Trophoblast cell (in vitro differentiated cells and primary cell): ENCODE measurements around the gene KIF14.

ENCODE experiments used
- DNase-seq, 2 donors: peaks; one replicate each; pipeline ENCODE4 v3.0.0-alpha.2; 2016
- H2AFZ ChIP-seq: 2 replicates; pipeline ENCODE4 v1.6.1; 2013; ENCODE audit warnings: low read length, moderate library complexity, mild to moderate bottlenecking; ENCODE audit not compliant: insufficient read depth, poor library complexity
- H2AK5ac ChIP-seq: 2 replicates; pipeline ENCODE4 v1.6.1; 2013; ENCODE audit warnings: mild to moderate bottlenecking, low read length
- H2BK120ac ChIP-seq: 2 replicates; pipeline ENCODE4 v1.6.1; 2013; ENCODE audit warnings: low read length, mild to moderate bottlenecking, moderate library complexity; ENCODE audit not compliant: insufficient read depth, poor library complexity
- H2BK12ac ChIP-seq: 2 replicates; pipeline ENCODE4 v1.6.1; 2013; ENCODE audit warnings: mild to moderate bottlenecking, low read length, moderate library complexity
- H2BK5ac ChIP-seq: 2 replicates; pipeline ENCODE4 v1.6.1; 2013; ENCODE audit warnings: low read length, low read depth, moderate library complexity, mild to moderate bottlenecking; ENCODE audit not compliant: poor library complexity
- H3K14ac ChIP-seq: 2 replicates; pipeline ENCODE4 v1.6.1; 2013; ENCODE audit warnings: mild to moderate bottlenecking, low read length
- H3K18ac ChIP-seq: 2 replicates; pipeline ENCODE4 v1.6.1; 2013; ENCODE audit warnings: mild to moderate bottlenecking, low read length
- H3K23ac ChIP-seq: 2 replicates; pipeline ENCODE4 v1.6.1; 2013; ENCODE audit warnings: low read length
- H3K27ac ChIP-seq: 2 replicates; pipeline ENCODE4 v1.5.1; 2013; ENCODE audit warnings: low read depth, mild to moderate bottlenecking, inconsistent platforms, low read length, moderate library complexity
- H3K27me3 ChIP-seq: 2 replicates; pipeline ENCODE4 v1.6.1; 2013; ENCODE audit warnings: inconsistent platforms, mild to moderate bottlenecking, low read length, moderate library complexity; ENCODE audit not compliant: insufficient read depth
- H3K36me3 ChIP-seq, 2 experiments: 1 replicate in 1 of 2; 2 replicates in 1 of 2; pipeline ENCODE4 v1.6.1; 2013; ENCODE audit warnings: low read length in 2 of 2, mild to moderate bottlenecking in 2 of 2, moderate library complexity in 1 of 2; ENCODE audit not compliant: insufficient read depth in 2 of 2, control insufficient read depth in 1 of 2
- H3K4ac ChIP-seq: 2 replicates; pipeline ENCODE4 v1.6.1; 2013; ENCODE audit warnings: low read depth, mild to moderate bottlenecking, low read length, moderate library complexity
- H3K4me1 ChIP-seq, 2 experiments: 1 replicate in 1 of 2; 2 replicates in 1 of 2; pipeline ENCODE4 v1.6.1; 2013; ENCODE audit warnings: low read length in 2 of 2, mild to moderate bottlenecking in 2 of 2, moderate library complexity in 1 of 2; ENCODE audit not compliant: insufficient read depth in 2 of 2, control insufficient read depth in 1 of 2
- H3K4me2 ChIP-seq: 2 replicates; pipeline ENCODE4 v1.6.1; 2013; ENCODE audit warnings: inconsistent platforms, mild to moderate bottlenecking, low read length, moderate library complexity
- H3K4me3 ChIP-seq: 2 replicates; pipeline ENCODE4 v1.5.1; 2013; ENCODE audit warnings: mild to moderate bottlenecking, low read depth, low read length, inconsistent platforms
- H3K79me1 ChIP-seq: one replicate; pipeline ENCODE4 v1.6.1; 2013; ENCODE audit warnings: low read length
- H3K79me2 ChIP-seq: 2 replicates; pipeline ENCODE4 v1.6.1; 2013; ENCODE audit warnings: low read length, mild to moderate bottlenecking; ENCODE audit not compliant: control insufficient read depth, insufficient read depth, poor library complexity
- H3K9ac ChIP-seq: 2 replicates; pipeline ENCODE4 v1.6.1; 2013; ENCODE audit warnings: mild to moderate bottlenecking, low read length
- H3K9me3 ChIP-seq: 2 replicates; pipeline ENCODE4 v1.6.1; 2013; ENCODE audit warnings: low read depth, mild to moderate bottlenecking, control low read depth, inconsistent platforms, low read length; ENCODE audit not compliant: insufficient read depth
- H4K12ac ChIP-seq: 2 replicates; pipeline ENCODE4 v1.6.1; 2013; ENCODE audit warnings: low read depth, mild to moderate bottlenecking, low read length, moderate library complexity
- H4K8ac ChIP-seq: 2 replicates; pipeline ENCODE4 v1.6.1; 2013; ENCODE audit warnings: low read depth, mild to moderate bottlenecking, low read length, moderate library complexity
- H4K91ac ChIP-seq: one replicate; pipeline ENCODE4 v1.6.1; 2013; ENCODE audit warnings: low read depth, mild to moderate bottlenecking, low read length, moderate library complexity
- WGBS: extraction: QIAGEN DNeasy Blood & Tissue Kit; methylation state at CpG from one replicate; pipeline ENCODE4 v1.1.7; 2013; ENCODE audit warnings: missing lambda C conversion rate; ENCODE audit not compliant: insufficient read length, insufficient coverage; ENCODE audit errors: extremely low coverage; 5-methylcytosine and 5-hydroxymethylcytosine counted together

KIF14 gene

DNA sequence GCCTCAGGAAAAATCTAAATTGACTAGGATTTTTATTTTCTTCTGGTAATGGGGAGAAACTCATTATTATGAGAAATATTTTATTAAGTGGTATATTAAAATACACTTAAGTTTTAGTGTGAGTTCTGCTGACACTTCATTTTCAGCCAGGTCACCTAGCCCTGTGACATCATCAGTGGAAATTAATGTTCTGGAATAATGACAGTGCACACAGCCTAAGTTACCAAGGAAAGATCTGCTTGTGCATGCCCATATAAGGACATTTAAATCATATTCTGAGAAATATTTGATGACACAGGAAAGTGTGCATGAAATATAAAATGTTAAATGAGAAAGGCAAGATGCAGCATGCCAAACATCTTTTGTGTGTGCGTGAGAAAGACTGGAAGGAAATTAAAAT, 102.0 kb downstream of the KIF14 start:
- Histone ChIP-seq H3K27me3 (no peaks in the 10 kb centered on the region), H3K18ac (no peak overlapping the region), H3K4me2 (no peak overlapping the region), H3K9ac (no peak overlapping the region), H2BK5ac (no peak overlapping the region), H3K27ac (no peak overlapping the region), H3K23ac (no peak overlapping the region), H2AK5ac (no peak overlapping the region), H3K14ac (no peak overlapping the region), H4K12ac (no peak overlapping the region), H3K79me1 (no peaks in the 10 kb centered on the region), H2BK12ac (no peak overlapping the region), H2BK120ac (no peak overlapping the region), H3K4ac (no peak overlapping the region), H3K4me1 (peaks cover 0 to 2% of the 10 kb centered on the region in 2 experiments), H4K91ac (no peak overlapping the region), H3K9me3 (no peaks in the 10 kb centered on the region), H3K79me2 (no peaks in the 10 kb centered on the region), H2AFZ (no peak overlapping the region), H3K4me3 (no peak overlapping the region), H4K8ac (no peak overlapping the region), H3K36me3 (no peaks in the 10 kb centered on the region)
- no peak for DNase-seq
- no CpG with 5 or more reads among the region's 1 CpG for WGBS

DNA sequence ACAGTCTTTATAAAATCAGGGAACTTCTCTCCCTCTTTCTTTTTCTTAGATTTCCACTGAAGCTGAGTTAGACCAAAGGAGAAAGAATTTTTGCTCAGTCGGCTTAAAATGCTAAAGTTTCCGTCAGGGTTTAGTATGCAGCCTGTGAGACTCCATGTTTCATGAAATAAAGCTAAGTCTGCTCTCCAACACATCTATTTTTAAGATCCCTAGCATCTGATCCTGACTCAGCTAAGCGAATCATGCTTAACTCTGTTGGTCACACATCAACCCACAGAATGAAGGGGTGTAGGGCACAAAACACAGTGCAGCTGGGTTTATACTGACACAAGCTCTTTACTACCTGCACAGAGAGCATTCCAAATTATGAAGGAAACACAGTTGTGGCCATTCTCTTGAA, 108.4 kb downstream of the KIF14 start:
- Histone ChIP-seq H3K9me3 (no peaks in the 10 kb centered on the region), H2BK12ac (no peak overlapping the region), H4K91ac (no peak overlapping the region), H3K4ac (no peak overlapping the region), H3K4me2 (no peak overlapping the region), H2AK5ac (no peak overlapping the region), H3K36me3 (no peaks in the 10 kb centered on the region), H2BK120ac (no peak overlapping the region), H4K8ac (no peak overlapping the region), H3K79me2 (no peaks in the 10 kb centered on the region), H4K12ac (no peak overlapping the region), H3K4me1 (peaks cover 0 to 2% of the 10 kb centered on the region in 2 experiments), H3K4me3 (no peak overlapping the region), H3K14ac (no peak overlapping the region), H3K23ac (no peak overlapping the region), H3K9ac (no peak overlapping the region), H3K27ac (no peak overlapping the region), H2BK5ac (no peak overlapping the region), H3K79me1 (no peaks in the 10 kb centered on the region), H2AFZ (no peak overlapping the region), H3K27me3 (no peaks in the 10 kb centered on the region), H3K18ac (no peak overlapping the region)
- WGBS: no CpG with 5 or more reads among the region's 3 CpGs
- peak in 1 of 2 donors; percentile 34 for DNase-seq

DNA sequence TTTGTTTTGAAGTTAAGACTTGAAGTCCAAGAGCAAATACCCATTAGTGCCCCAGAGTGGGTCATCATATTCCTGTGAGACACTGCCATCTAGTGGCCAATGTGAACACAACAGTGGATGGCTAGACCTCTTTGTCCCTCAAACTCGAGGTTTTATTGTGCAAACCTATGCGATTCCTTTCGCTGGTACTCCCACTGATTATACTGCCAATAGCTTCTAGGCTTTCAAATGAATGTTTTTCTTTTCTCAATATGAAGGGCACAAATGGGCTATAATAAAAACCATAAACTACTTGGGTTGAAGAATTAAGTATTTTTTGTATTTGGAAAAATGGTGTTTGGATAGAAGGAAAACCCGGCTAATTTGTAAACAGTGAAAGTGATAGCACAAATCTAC, 110.3 kb downstream of the KIF14 start:
- Histone ChIP-seq H3K36me3 (no peaks in the 10 kb centered on the region), H2BK12ac (no peak overlapping the region), H3K79me1 (no peaks in the 10 kb centered on the region), H3K9ac (no peak overlapping the region), H3K23ac (no peak overlapping the region), H3K27me3 (no peaks in the 10 kb centered on the region), H4K91ac (no peak overlapping the region), H3K4me3 (no peak overlapping the region), H2AFZ (no peak overlapping the region), H2BK120ac (no peak overlapping the region), H4K12ac (no peak overlapping the region), H3K18ac (no peak overlapping the region), H4K8ac (no peak overlapping the region), H3K9me3 (no peaks in the 10 kb centered on the region), H3K4ac (no peak overlapping the region), H2AK5ac (no peak overlapping the region), H3K4me2 (no peak overlapping the region), H2BK5ac (no peak overlapping the region), H3K79me2 (no peaks in the 10 kb centered on the region), H3K27ac (no peak overlapping the region), H3K14ac (no peak overlapping the region), H3K4me1 (peaks cover 0 to under 1% of the 10 kb centered on the region in 2 experiments)
- WGBS: 100% methylated on average over 1 of the region's 4 CpGs
- peak; percentile 81 to 98 for DNase-seq

DNA sequence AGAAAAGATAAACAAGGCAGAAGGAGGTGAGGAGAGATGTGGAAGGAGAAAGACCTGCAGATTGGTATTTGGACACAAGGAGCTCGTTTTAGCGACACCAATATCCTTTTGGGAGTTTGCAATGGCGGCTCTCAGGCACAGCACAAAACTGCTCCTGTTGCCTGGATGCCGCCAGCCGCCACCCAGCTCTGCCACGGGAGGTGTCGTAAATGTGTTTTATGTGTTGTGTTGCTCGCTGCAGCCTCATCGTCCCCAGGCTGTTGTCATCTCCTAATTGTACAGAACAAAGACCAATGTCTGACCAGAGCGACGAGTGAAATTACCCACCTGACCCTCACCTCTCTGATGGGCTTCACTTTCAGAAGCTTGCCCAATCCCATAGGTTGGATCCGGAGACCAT, 114.1 kb downstream of the KIF14 start:
- Histone ChIP-seq H4K12ac (no peak overlapping the region), H3K18ac (no peak overlapping the region), H3K9ac (no peak overlapping the region), H3K9me3 (no peaks in the 10 kb centered on the region), H4K8ac (no peak overlapping the region), H3K27me3 (no peaks in the 10 kb centered on the region), H3K79me2 (no peaks in the 10 kb centered on the region), H3K4me3 (no peak overlapping the region), H2AK5ac (no peak overlapping the region), H3K36me3 (no peaks in the 10 kb centered on the region), H3K14ac (no peak overlapping the region), H2BK120ac (no peak overlapping the region), H3K4ac (no peak overlapping the region), H3K27ac (no peak overlapping the region), H4K91ac (no peak overlapping the region), H3K79me1 (no peaks in the 10 kb centered on the region), H3K4me1 (no peaks in the 10 kb centered on the region), H2BK5ac (no peak overlapping the region), H2BK12ac (no peak overlapping the region), H3K23ac (no peak overlapping the region), H3K4me2 (no peak overlapping the region), H2AFZ (no peak overlapping the region)
- DNase-seq: no peak
- no CpG with 5 or more reads among the region's 12 CpGs for WGBS
